ENCODE results near the gene DDIT4L. TPM values are rescaled to one million over a fixed set of nuclear protein-coding genes. Genes with fewer than 3 reads are reported as not detected.
"Not testable (repeated sequence)": the region's sequence is repeated elsewhere in the genome, so short reads cannot be mapped to it uniquely, and the experiment has no call there.

Gene DDIT4L
- total RNA-seq, 2 experiments from 2014 or later, result not detected

- H3K4me3 Mint-ChIP-seq, result no peak overlapping the region
- H3K27ac Mint-ChIP-seq, result no peak overlapping the region
- no peak for DNase-seq
- H3K4me1 Mint-ChIP-seq, result peaks cover 5% of the 10 kb centered on the region
- H3K27me3 Mint-ChIP-seq, result peaks cover 4% of the 10 kb centered on the region
- CTCF ChIA-PET, result interaction anchor here (0.6 to 2.0 kb wide), 3 partner anchors 13 to 1237 kb away, joined by 3 to 8 read pairs (median 3); no protein-coding TSS in a partner anchor
- H3K9me3 Mint-ChIP-seq, result peaks cover 2% of the 10 kb centered on the region
- POLR2A ChIA-PET, result no interaction called here
- no peaks in the 10 kb centered on the region for H3K36me3 Mint-ChIP-seq (ENCODE audit: low read depth)
Observed at GRCh38 chr4:100149190-100149589, 41.1 kb downstream of the DDIT4L start.

- POLR2A ChIA-PET, result no interaction called here
- Mint-ChIP-seq H3K4me3 (no peak overlapping the region), H3K4me1 (peaks cover 5% of the 10 kb centered on the region), H3K27me3 (peaks cover 2% of the 10 kb centered on the region), H3K9me3 (peaks cover 2% of the 10 kb centered on the region), H3K36me3 (ENCODE audit: low read depth) (no peaks in the 10 kb centered on the region), H3K27ac (no peak overlapping the region)
- CTCF ChIA-PET, result interaction anchor here (0.6 to 2.0 kb wide), 3 partner anchors 11 to 54 kb away, joined by 3 to 8 read pairs (median 3); no protein-coding TSS in a partner anchor
- DNase-seq, result no peak
Observed at GRCh38 chr4:100147684-100148083, 42.6 kb downstream of the DDIT4L start.

- no peaks in the 10 kb centered on the region for H3K36me3 Mint-ChIP-seq (ENCODE audit: low read depth)
Observed at GRCh38 chr4:100147198-100147597, 43.1 kb downstream of the DDIT4L start.

GRCh38 chr4:100146756-100147155 lies 43.5 kb downstream of the DDIT4L start:
- Mint-ChIP-seq H3K27me3 (peaks cover 3% of the 10 kb centered on the region), H3K4me1 (peaks cover 5% of the 10 kb centered on the region), H3K4me3 (no peak overlapping the region), H3K27ac (no peak overlapping the region), H3K9me3 (peaks cover 2% of the 10 kb centered on the region), H3K36me3 (ENCODE audit: low read depth) (no peaks in the 10 kb centered on the region)
- POLR2A ChIA-PET, result no interaction called here
- CTCF ChIA-PET, result no interaction called here
- no peak for DNase-seq

More at GRCh38 chr4:100147198-100147597, 43.1 kb downstream of the DDIT4L start:
- ChIA-PET CTCF (interaction anchor here (1.2 to 2.0 kb wide), 2 partner anchors 26 to 54 kb away, joined by 3 to 8 read pairs; no protein-coding TSS in a partner anchor), POLR2A (no interaction called here)
- Mint-ChIP-seq H3K4me3 (no peak overlapping the region), H3K4me1 (peaks cover 5% of the 10 kb centered on the region), H3K9me3 (peaks cover 2% of the 10 kb centered on the region), H3K27me3 (peaks cover under 1% of the 10 kb centered on the region), H3K27ac (no peak overlapping the region)
- no peak for DNase-seq

GRCh38 chr4:100137320-100137719 lies 52.9 kb downstream of the DDIT4L start:
- H3K27me3 Mint-ChIP-seq, POLR2A ChIA-PET: not testable (repeated sequence)
- CTCF ChIA-PET, result interaction anchor here (0.8 to 0.9 kb wide), 3 partner anchors 11 to 27 kb away, joined by 3 to 4 read pairs (median 3); no protein-coding TSS in a partner anchor

More at GRCh38 chr4:100137320-100137719, 52.9 kb downstream of the DDIT4L start:
- not testable (repeated sequence) for H3K9me3 Mint-ChIP-seq; H3K4me3 Mint-ChIP-seq; H3K36me3 Mint-ChIP-seq (ENCODE audit: low read depth); H3K27ac Mint-ChIP-seq; DNase-seq; H3K4me1 Mint-ChIP-seq

Other genes with a start within 250 kb of the DDIT4L start
- gene DNAJB14, start 243.8 kb downstream of the DDIT4L start, total RNA-seq, result 10 to 100 TPM; 47.1 to 53.1 TPM
- gene H2AZ1, start 240.2 kb downstream of the DDIT4L start, total RNA-seq, result 100 to 1,000 TPM; 426 to 554 TPM

Data from activated CD4-positive, alpha-beta T cell treated with anti-CD3 and anti-CD28 coated beads, Interleukin-2, amount 10 ng/mL, durations not matched to agents 7 days and 5 days (primary cell).